ENCODE measurements around the gene PROB1.

The PROB1 gene

DNA sequence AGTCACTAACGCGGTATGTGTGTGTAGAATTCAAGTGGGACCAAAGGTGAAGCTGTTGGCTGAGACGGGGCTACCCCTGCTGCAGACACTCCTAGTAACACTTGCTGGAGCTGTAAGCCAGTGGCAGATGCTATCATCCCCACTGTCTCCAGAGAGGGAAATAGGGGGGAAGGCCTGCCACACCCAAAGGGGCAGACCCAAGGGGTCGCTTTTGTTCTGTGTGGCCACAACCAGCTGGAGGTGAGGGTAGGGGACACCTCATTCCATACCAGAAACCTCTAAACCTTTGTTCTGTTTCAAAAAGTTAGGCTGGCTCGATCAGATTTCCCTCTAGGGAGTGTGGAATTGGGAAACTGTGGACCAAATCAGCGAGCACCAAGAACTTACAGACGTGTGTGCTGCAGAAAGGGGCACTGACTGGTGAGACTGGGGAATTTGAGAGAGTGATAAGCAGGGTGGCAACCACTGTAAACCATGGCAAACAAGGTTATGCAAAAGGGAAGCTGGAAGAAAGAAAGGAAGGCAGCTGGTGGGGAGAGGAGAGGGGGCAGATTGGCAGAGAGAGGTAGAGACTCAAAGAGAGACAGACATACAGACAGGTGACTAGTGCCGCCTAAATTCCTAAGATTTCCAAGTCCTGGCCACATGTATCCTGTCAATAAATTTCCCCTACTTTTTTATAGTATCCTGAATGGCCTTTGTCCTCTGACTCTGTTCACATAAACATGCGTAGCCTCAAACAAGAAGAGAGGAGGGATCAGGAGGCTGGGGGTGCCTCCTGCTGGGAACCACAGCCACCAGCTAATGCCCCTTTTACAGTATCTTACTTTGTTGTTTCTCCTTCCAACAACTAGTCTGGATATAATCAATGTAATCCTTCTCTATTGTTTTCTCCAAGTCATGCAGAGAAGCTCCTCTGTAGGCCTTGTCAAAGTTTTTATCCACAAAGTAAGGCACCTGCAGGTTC, 24.6 kb upstream of the PROB1 start:
- Histone ChIP-seq H2BK15ac (ENCODE audit: low read length) (no peak overlapping the region), H2BK120ac (ENCODE audit: low read depth, low read length) (no peak overlapping the region), H2BK5ac (ENCODE audit: low read length) (no peak overlapping the region), H3K36me3 (replicated peaks in 1 of 2; ENCODE audit: control insufficient read depth in 2 of 2, insufficient read depth in 2 of 2, low read length in 2 of 2) (peaks cover 17 to 85% of the 10 kb centered on the region in 2 donors), H2BK12ac (ENCODE audit: low read length) (no peak overlapping the region), H3K4me2 (ENCODE audit: insufficient read depth, low read length, poor library complexity, severe bottlenecking) (no peak overlapping the region), H3K23ac (ENCODE audit: low read depth, low read length, poor library complexity) (no peak overlapping the region), H3K4me3 (ENCODE audit: low read length in 2 of 2) (no peak overlapping the region), H2AK5ac (ENCODE audit: low read depth, low read length) (no peak overlapping the region), H3K27ac (replicated peaks; ENCODE audit: low read length) (no peak overlapping the region), H4K91ac (ENCODE audit: low read depth, low read length, poor library complexity) (no peak overlapping the region), H4K8ac (ENCODE audit: low read depth, low read length) (no peak overlapping the region), H3K18ac (ENCODE audit: low read length) (no peak overlapping the region), H3K9ac (ENCODE audit: low read depth, low read length, poor library complexity) (no peak overlapping the region), H3K9me3 (replicated peaks in 1 of 2; ENCODE audit: control insufficient read depth in 2 of 2, insufficient read depth in 1 of 2, low read depth in 1 of 2, low read length in 2 of 2) (no peaks in the 10 kb centered on the region), H2AFZ (ENCODE audit: low read length) (no peak overlapping the region), H3K14ac (ENCODE audit: low read length) (no peak overlapping the region), H3K79me1 (ENCODE audit: low read depth, low read length) (no peaks in the 10 kb centered on the region), H3K4ac (ENCODE audit: low read length) (no peak overlapping the region), H3K4me1 (ENCODE audit: control insufficient read depth in 2 of 2, insufficient read depth in 1 of 2, low read depth in 1 of 2, low read length in 2 of 2) (peaks cover 0 to 5% of the 10 kb centered on the region in 2 donors), H3K27me3 (ENCODE audit: control insufficient read depth in 3 of 3, insufficient read depth in 3 of 3, low read depth in 1 of 3, low read length in 3 of 3) (no peaks in the 10 kb centered on the region)
- DNase-seq (ENCODE audit: low spot score) = no peak
- WGBS, 2 donors (ENCODE audit: extremely low coverage in 2 of 2, insufficient read length in 2 of 2, insufficient replicate concordance in 1 of 2) = no CpG with 5 or more reads among the region's 9 CpGs

DNA sequence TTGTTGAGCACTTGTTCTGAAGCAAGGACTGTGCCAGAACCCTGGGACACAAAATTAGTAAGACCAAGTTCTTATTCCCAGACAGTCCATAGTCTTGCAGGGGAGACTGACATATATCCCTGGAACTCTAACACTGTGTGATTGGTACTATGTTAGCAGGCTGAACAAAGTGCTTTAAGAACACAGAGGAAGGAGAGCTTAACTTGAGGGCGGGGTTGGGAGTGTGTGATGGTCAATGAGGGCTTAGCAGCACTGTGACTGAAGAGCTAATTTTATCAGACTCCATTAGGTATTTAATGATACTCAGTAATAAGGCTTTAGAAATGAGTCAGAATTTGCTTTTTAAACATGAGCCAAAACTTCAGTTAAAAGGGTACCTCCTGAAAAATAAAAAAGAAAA, 23.9 kb upstream of the PROB1 start:
- H2AFZ ChIP-seq (ENCODE audit: low read length) = no peak overlapping the region
- H2BK12ac ChIP-seq (ENCODE audit: low read length) = no peak overlapping the region
- H2AK5ac ChIP-seq (ENCODE audit: low read depth, low read length) = no peak overlapping the region
- no peaks in the 10 kb centered on the region for H3K79me1 ChIP-seq (ENCODE audit: low read depth, low read length)
- no peak overlapping the region for H3K18ac ChIP-seq (ENCODE audit: low read length)
- H3K36me3 ChIP-seq (replicated peaks in 1 of 2; ENCODE audit: control insufficient read depth in 2 of 2, insufficient read depth in 2 of 2, low read length in 2 of 2) = peaks cover 15 to 85% of the 10 kb centered on the region in 2 donors
- H3K4me1 ChIP-seq (ENCODE audit: control insufficient read depth in 2 of 2, insufficient read depth in 1 of 2, low read depth in 1 of 2, low read length in 2 of 2) = peaks cover 0 to 5% of the 10 kb centered on the region in 2 donors
- H4K8ac ChIP-seq (ENCODE audit: low read depth, low read length) = no peak overlapping the region
- WGBS, 2 donors (ENCODE audit: extremely low coverage in 2 of 2, insufficient read length in 2 of 2, insufficient replicate concordance in 1 of 2) = no CpG with 5 or more reads among the region's 1 CpG
- no peak overlapping the region for H2BK5ac ChIP-seq (ENCODE audit: low read length)
- H2BK15ac ChIP-seq (ENCODE audit: low read length) = no peak overlapping the region
- no peak overlapping the region for H4K91ac ChIP-seq (ENCODE audit: low read depth, low read length, poor library complexity)
- H3K9ac ChIP-seq (ENCODE audit: low read depth, low read length, poor library complexity) = no peak overlapping the region
- no peak for DNase-seq (ENCODE audit: low spot score)
- H3K27me3 ChIP-seq (ENCODE audit: control insufficient read depth in 3 of 3, insufficient read depth in 3 of 3, low read depth in 1 of 3, low read length in 3 of 3) = no peaks in the 10 kb centered on the region
- no peaks in the 10 kb centered on the region for H3K9me3 ChIP-seq (replicated peaks in 1 of 2; ENCODE audit: control insufficient read depth in 2 of 2, insufficient read depth in 1 of 2, low read depth in 1 of 2, low read length in 2 of 2)
- H3K14ac ChIP-seq (ENCODE audit: low read length) = no peak overlapping the region
- no peak overlapping the region for H2BK120ac ChIP-seq (ENCODE audit: low read depth, low read length)
- no peak overlapping the region for H3K4me2 ChIP-seq (ENCODE audit: insufficient read depth, low read length, poor library complexity, severe bottlenecking)
- no peak overlapping the region for H3K23ac ChIP-seq (ENCODE audit: low read depth, low read length, poor library complexity)
- H3K4ac ChIP-seq (ENCODE audit: low read length) = no peak overlapping the region
- H3K4me3 ChIP-seq (ENCODE audit: low read length in 2 of 2) = no peak overlapping the region
- H3K27ac ChIP-seq (replicated peaks; ENCODE audit: low read length) = no peak overlapping the region

- Histone ChIP-seq H3K14ac (ENCODE audit: low read length) (no peak overlapping the region), H3K27ac (replicated peaks; ENCODE audit: low read length) (no peak overlapping the region), H3K9ac (ENCODE audit: low read depth, low read length, poor library complexity) (no peak overlapping the region), H3K9me3 (replicated peaks in 1 of 2; ENCODE audit: control insufficient read depth in 2 of 2, insufficient read depth in 1 of 2, low read depth in 1 of 2, low read length in 2 of 2) (no peaks in the 10 kb centered on the region), H3K4me2 (ENCODE audit: insufficient read depth, low read length, poor library complexity, severe bottlenecking) (no peak overlapping the region), H2BK12ac (ENCODE audit: low read length) (no peak overlapping the region), H3K36me3 (replicated peaks in 1 of 2; ENCODE audit: control insufficient read depth in 2 of 2, insufficient read depth in 2 of 2, low read length in 2 of 2) (peaks cover 20 to 87% of the 10 kb centered on the region in 2 donors), H3K23ac (ENCODE audit: low read depth, low read length, poor library complexity) (no peak overlapping the region), H2BK15ac (ENCODE audit: low read length) (no peak overlapping the region), H3K79me1 (ENCODE audit: low read depth, low read length) (no peaks in the 10 kb centered on the region), H4K8ac (ENCODE audit: low read depth, low read length) (no peak overlapping the region), H3K18ac (ENCODE audit: low read length) (no peak overlapping the region), H2BK120ac (ENCODE audit: low read depth, low read length) (no peak overlapping the region), H2BK5ac (ENCODE audit: low read length) (no peak overlapping the region), H3K4me3 (ENCODE audit: low read length in 2 of 2) (no peak overlapping the region), H3K4me1 (ENCODE audit: control insufficient read depth in 2 of 2, insufficient read depth in 1 of 2, low read depth in 1 of 2, low read length in 2 of 2) (peaks cover 0 to 5% of the 10 kb centered on the region in 2 donors), H2AK5ac (ENCODE audit: low read depth, low read length) (no peak overlapping the region), H4K91ac (ENCODE audit: low read depth, low read length, poor library complexity) (no peak overlapping the region), H3K27me3 (ENCODE audit: control insufficient read depth in 3 of 3, insufficient read depth in 3 of 3, low read depth in 1 of 3, low read length in 3 of 3) (no peaks in the 10 kb centered on the region), H3K4ac (ENCODE audit: low read length) (no peak overlapping the region), H2AFZ (ENCODE audit: low read length) (no peak overlapping the region)
- WGBS, 2 donors (ENCODE audit: extremely low coverage in 2 of 2, insufficient read length in 2 of 2, insufficient replicate concordance in 1 of 2) = no CpG with 5 or more reads among the region's 4 CpGs
- DNase-seq (ENCODE audit: low spot score) = no peak
These were observed 22.3 kb upstream of the PROB1 start for GRCh38 chr5:139417214-139417613.

GRCh38 chr5:139416651-139417050, 21.7 kb upstream of the PROB1 start:
- Histone ChIP-seq H3K27me3 (ENCODE audit: control insufficient read depth in 3 of 3, insufficient read depth in 3 of 3, low read depth in 1 of 3, low read length in 3 of 3) (no peaks in the 10 kb centered on the region), H3K23ac (ENCODE audit: low read depth, low read length, poor library complexity) (no peak overlapping the region), H3K14ac (ENCODE audit: low read length) (no peak overlapping the region), H2BK15ac (ENCODE audit: low read length) (no peak overlapping the region), H3K79me1 (ENCODE audit: low read depth, low read length) (no peaks in the 10 kb centered on the region), H3K4ac (ENCODE audit: low read length) (no peak overlapping the region), H2BK5ac (ENCODE audit: low read length) (no peak overlapping the region), H4K8ac (ENCODE audit: low read depth, low read length) (no peak overlapping the region), H3K27ac (replicated peaks; ENCODE audit: low read length) (no peak overlapping the region), H3K9me3 (replicated peaks in 1 of 2; ENCODE audit: control insufficient read depth in 2 of 2, insufficient read depth in 1 of 2, low read depth in 1 of 2, low read length in 2 of 2) (no peaks in the 10 kb centered on the region), H3K36me3 (replicated peaks in 1 of 2; ENCODE audit: control insufficient read depth in 2 of 2, insufficient read depth in 2 of 2, low read length in 2 of 2) (peaks cover 20 to 86% of the 10 kb centered on the region in 2 donors), H3K4me2 (ENCODE audit: insufficient read depth, low read length, poor library complexity, severe bottlenecking) (no peak overlapping the region), H2AFZ (ENCODE audit: low read length) (no peak overlapping the region), H3K18ac (ENCODE audit: low read length) (no peak overlapping the region), H2BK120ac (ENCODE audit: low read depth, low read length) (no peak overlapping the region), H3K9ac (ENCODE audit: low read depth, low read length, poor library complexity) (no peak overlapping the region), H4K91ac (ENCODE audit: low read depth, low read length, poor library complexity) (no peak overlapping the region), H2BK12ac (ENCODE audit: low read length) (no peak overlapping the region), H2AK5ac (ENCODE audit: low read depth, low read length) (no peak overlapping the region), H3K4me1 (ENCODE audit: control insufficient read depth in 2 of 2, insufficient read depth in 1 of 2, low read depth in 1 of 2, low read length in 2 of 2) (peaks cover 0 to 5% of the 10 kb centered on the region in 2 donors), H3K4me3 (ENCODE audit: low read length in 2 of 2) (no peak overlapping the region)
- WGBS, 2 donors (ENCODE audit: extremely low coverage in 2 of 2, insufficient read length in 2 of 2, insufficient replicate concordance in 1 of 2) = no CpG with 5 or more reads among the region's 9 CpGs
- no peak for DNase-seq (ENCODE audit: low spot score)
